BLaER1 treated with 17β-estradiol and CSF1 and Interleukin-3, amounts not matched to agents 10 nM and 100 nM (cell line): ENCODE data around the gene THYN1.
A peak's percentile ranks its signal among the peaks of the same experiment; 100 is the strongest.

Experiments used
- H3K27ac ChIP-seq, 11 experiments: shearing (Covaris generic); formaldehyde crosslinking; 2 replicates each; pipeline ENCODE4 v1.8.1; 2022
- H3K27me3 ChIP-seq, 11 experiments: shearing (Covaris generic); formaldehyde crosslinking; 2 replicates each; pipeline ENCODE4 v1.8.1; 2022
- H3K36me3 ChIP-seq, 11 experiments: shearing (Covaris generic); formaldehyde crosslinking; 2 replicates each; pipeline ENCODE4 v1.8.1; 2022
- H3K4me1 ChIP-seq, 10 experiments: shearing (Covaris generic); formaldehyde crosslinking; 2 replicates each; pipeline ENCODE4 v1.8.1; 2022
- H3K4me2 ChIP-seq, 11 experiments: shearing (Covaris generic); formaldehyde crosslinking; 2 replicates each; pipeline ENCODE4 v1.8.1; 2022
- H3K4me3 ChIP-seq, 10 experiments: shearing (Covaris generic); formaldehyde crosslinking; 2 replicates each; pipeline ENCODE4 v1.8.1; 2022
- H3K9ac ChIP-seq, 11 experiments: shearing (Covaris generic); formaldehyde crosslinking; 2 replicates each; pipeline ENCODE4 v1.8.1; 2022
- H3K9me3 ChIP-seq, 11 experiments: shearing (Covaris generic); formaldehyde crosslinking; replicated peaks in 1 of 11; 2 replicates each; pipeline ENCODE4 v1.8.1; 2022
- H4K20me1 ChIP-seq, 11 experiments: shearing (Covaris generic); formaldehyde crosslinking; 2 replicates each; pipeline ENCODE4 v1.8.1; 2022
- Cebpa-rat ChIP-seq, 11 experiments: shearing (Covaris generic); IDR thresholded peaks; 2 replicates each; pipeline ENCODE4 v1.8.1; 2022

Gene THYN1

GRCh38 chr11:134276396-134277182 is 23.4 kb upstream of the THYN1 start:
- peaks cover 6 to 13% (median 7%) of the 10 kb centered on the region in 11 experiments; a peak in 19 of 22 replicates for H3K9me3 ChIP-seq
- H3K36me3 ChIP-seq, result 0 out of 22 replicates have a peak, but pooled peaks cover 0 to 3% (median 0%) of the 10 kb centered on the region in 11 experiments
- peak overlapping the region; percentile 53 to 69 (median 60) for H3K4me3 ChIP-seq
- no peak overlapping the region for H3K27ac ChIP-seq
- peak overlapping the region; percentile 89 to 98 (median 95) for H3K4me2 ChIP-seq
- H4K20me1 ChIP-seq, result peaks cover 0 to 45% (median 31%) of the 10 kb centered on the region in 11 experiments; a peak in 18 of 22 replicates
- peaks cover 22 to 39% (median 28%) of the 10 kb centered on the region in 10 experiments; a peak in 19 of 20 replicates for H3K4me1 ChIP-seq
- no peak for TF ChIP-seq Cebpa-rat (IDR thresholded peaks at IDR 0.05)
- peaks cover 82 to 93% (median 83%) of the 10 kb centered on the region in 11 experiments for H3K27me3 ChIP-seq
- H3K9ac ChIP-seq, result peak overlapping the region in 9 of 11 experiments; percentile 13 to 59 (median 48); a peak in 16 of 22 replicates

GRCh38 chr11:134275534-134276395 is 22.6 kb upstream of the THYN1 start, which contains the start of gene GLB1L3:
Gene GLB1L3 (plus strand): TSS chr11:134276379. CDS start chr11:134276741, 362 bp downstream.
- peak within 1 kb of the TSS; percentile 53 to 69 (median 60) for H3K4me3 ChIP-seq

GRCh38 chr11:134275188-134275533 is 22.0 kb upstream of the THYN1 start:
- peaks cover 0 to 45% (median 31%) of the 10 kb centered on the region in 11 experiments; a peak in 18 of 22 replicates for H4K20me1 ChIP-seq
- peak overlapping the region; percentile 89 to 98 (median 95); a peak in 16 of 22 replicates for H3K4me2 ChIP-seq
- peak overlapping the region in 3 of 10 experiments; percentile 55 to 64 (median 61); a peak in 4 of 20 replicates for H3K4me3 ChIP-seq
- peaks cover 6 to 13% (median 7%) of the 10 kb centered on the region in 11 experiments; a peak in 19 of 22 replicates for H3K9me3 ChIP-seq
- H3K27me3 ChIP-seq, result peaks cover 84 to 97% (median 86%) of the 10 kb centered on the region in 11 experiments
- H3K4me1 ChIP-seq, result peaks cover 22 to 46% (median 32%) of the 10 kb centered on the region in 10 experiments
- no peak for TF ChIP-seq Cebpa-rat (IDR thresholded peaks at IDR 0.05)
- no peak overlapping the region for H3K27ac ChIP-seq
- H3K36me3 ChIP-seq, result 0 out of 22 replicates have a peak, but pooled peaks cover 0 to 3% (median 0%) of the 10 kb centered on the region in 11 experiments
- no peak overlapping the region for H3K9ac ChIP-seq

More at GRCh38 chr11:134275534-134276395, 22.6 kb upstream of the THYN1 start, which contains the start of gene GLB1L3:
- Histone ChIP-seq H3K9me3 (peaks cover 6 to 13% (median 7%) of the 10 kb centered on the region in 11 experiments; a peak in 19 of 22 replicates), H3K9ac (peak within 1 kb of the TSS in 9 of 11 experiments; percentile 13 to 59 (median 48); a peak in 16 of 22 replicates), H3K4me1 (peaks cover 22 to 40% (median 28%) of the 10 kb centered on the region in 10 experiments; a peak in 19 of 20 replicates), H3K27me3 (peaks cover 84 to 96% (median 86%) of the 10 kb centered on the region in 11 experiments), H3K36me3 (0 out of 22 replicates have a peak, but pooled peaks cover 0 to 3% (median 0%) of the 10 kb centered on the region in 11 experiments), H3K27ac (no peak within 1 kb of the TSS), H4K20me1 (peaks cover 0 to 45% (median 31%) of the 10 kb centered on the region in 11 experiments; a peak in 18 of 22 replicates), H3K4me2 (peak within 1 kb of the TSS; percentile 89 to 98 (median 95))
- no peak for TF ChIP-seq Cebpa-rat (IDR thresholded peaks at IDR 0.05)

- Histone ChIP-seq H3K9ac (no peak overlapping the region), H3K27ac (no peak overlapping the region), H3K36me3 (0 out of 22 replicates have a peak, but pooled peaks cover 0 to under 1% (median 0%) of the 10 kb centered on the region in 11 experiments), H3K4me2 (no peak overlapping the region), H3K4me3 (no peak overlapping the region), H3K4me1 (peaks cover 26 to 50% (median 37%) of the 10 kb centered on the region in 10 experiments), H4K20me1 (peaks cover 0 to 45% (median 31%) of the 10 kb centered on the region in 11 experiments; a peak in 18 of 22 replicates), H3K9me3 (peaks cover 2 to 7% (median 3%) of the 10 kb centered on the region in 11 experiments; a peak in 19 of 22 replicates), H3K27me3 (peaks cover 70 to 94% (median 76%) of the 10 kb centered on the region in 11 experiments)
- TF ChIP-seq Cebpa-rat (IDR thresholded peaks at IDR 0.05), result no peak
Observed at GRCh38 chr11:134273317-134273712, 20.2 kb upstream of the THYN1 start.

- peak overlapping the region in 2 of 11 experiments; percentile 3 to 19; a peak in 1 of 22 replicates for H3K4me2 ChIP-seq
- no peak for TF ChIP-seq Cebpa-rat (IDR thresholded peaks at IDR 0.05)
- peaks cover 32 to 44% (median 39%) of the 10 kb centered on the region in 10 experiments for H3K4me1 ChIP-seq
- H3K4me3 ChIP-seq, result no peak overlapping the region
- no peaks in the 10 kb centered on the region for H3K36me3 ChIP-seq
- no peak overlapping the region for H3K27ac ChIP-seq
- H4K20me1 ChIP-seq, result peaks cover 0 to 39% (median 28%) of the 10 kb centered on the region in 11 experiments; a peak in 18 of 22 replicates
- H3K9me3 ChIP-seq, result 0 out of 22 replicates have a peak, but pooled peaks cover 0 to under 1% (median 0%) of the 10 kb centered on the region in 11 experiments
- H3K27me3 ChIP-seq, result peaks cover 63 to 92% (median 72%) of the 10 kb centered on the region in 11 experiments
- no peak overlapping the region for H3K9ac ChIP-seq
Observed at GRCh38 chr11:134272381-134273316, 19.5 kb upstream of the THYN1 start.

GRCh38 chr11:134271978-134272377 is 18.8 kb upstream of the THYN1 start:
- Histone ChIP-seq H3K4me3 (no peak overlapping the region), H3K4me2 (no peak overlapping the region), H3K27me3 (peaks cover 56 to 85% (median 65%) of the 10 kb centered on the region in 11 experiments), H4K20me1 (peaks cover 0 to 33% (median 22%) of the 10 kb centered on the region in 11 experiments; a peak in 18 of 22 replicates), H3K36me3 (no peaks in the 10 kb centered on the region), H3K9ac (no peak overlapping the region), H3K27ac (no peak overlapping the region), H3K9me3 (no peaks in the 10 kb centered on the region), H3K4me1 (peaks cover 25 to 41% (median 34%) of the 10 kb centered on the region in 10 experiments)
- TF ChIP-seq Cebpa-rat (IDR thresholded peaks at IDR 0.05), result no peak

- Histone ChIP-seq H3K27me3 (peaks cover 39 to 68% (median 48%) of the 10 kb centered on the region in 11 experiments), H3K27ac (no peak overlapping the region), H4K20me1 (peaks cover 0 to 16% (median 5%) of the 10 kb centered on the region in 11 experiments; a peak in 11 of 22 replicates), H3K4me1 (peaks cover 14 to 42% (median 20%) of the 10 kb centered on the region in 10 experiments; a peak in 17 of 20 replicates), H3K36me3 (0 out of 22 replicates have a peak, but pooled peaks cover 0 to under 1% (median 0%) of the 10 kb centered on the region in 11 experiments), H3K9me3 (no peaks in the 10 kb centered on the region), H3K4me3 (no peak overlapping the region), H3K4me2 (peak overlapping the region in 9 of 11 experiments; percentile 12 to 49 (median 21); a peak in 12 of 22 replicates), H3K9ac (no peak overlapping the region)
- no peak for TF ChIP-seq Cebpa-rat (IDR thresholded peaks at IDR 0.05)
Observed at GRCh38 chr11:134270250-134270714, 17.1 kb upstream of the THYN1 start.
